GM23338 (cell line): Measurements from ENCODE around the gene SV2A.

ENCODE experiments used
- CTCF ChIP-seq, 2 experiments: fragments of 200-600 bp in 1 of 2; sonication (generic) in 1 of 2; conservative IDR thresholded peaks; 2 replicates each; pipeline versions ENCODE4 v1.5.1 to v1.6.1; 2016 to 2017; ENCODE audit warnings: antibody characterized with exemption in 2 of 2, low read depth in 2 of 2, mild to moderate bottlenecking in 2 of 2, moderate library complexity in 1 of 2
- ETS1 ChIP-seq: IDR thresholded peaks from 2 replicates; pipeline ENCODE4 v1.6.1; 2016; ENCODE audit warnings: antibody characterized with exemption
- EZH2 ChIP-seq: fragments of 200-600 bp; sonication (generic); IDR thresholded peaks from one replicate; pipeline ENCODE4 v1.8.0; 2017; ENCODE audit warnings: antibody characterized with exemption, mild to moderate bottlenecking, low read depth; ENCODE audit not compliant: unreplicated experiment
- EZH2phosphoT487 ChIP-seq: fragments of 200-600 bp; sonication (generic); IDR thresholded peaks from one replicate; pipeline ENCODE4 v1.8.1; 2018; ENCODE audit warnings: antibody characterized with exemption; ENCODE audit not compliant: unreplicated experiment
- POLR2AphosphoS5 ChIP-seq: IDR thresholded peaks from 2 replicates; pipeline ENCODE4 v1.6.1; 2016; ENCODE audit warnings: antibody characterized with exemption, low read depth

GRCh38 chr1:149942885-149943284 is 25.2 kb upstream of the SV2A start:
- TF ChIP-seq CTCF (conservative IDR thresholded peaks at IDR 0.05; ENCODE audit: low read depth in 2 of 2): no peak
- TF ChIP-seq EZH2: no peak
- TF ChIP-seq EZH2phosphoT487: no peak
- no peak for TF ChIP-seq POLR2AphosphoS5
- no peak for TF ChIP-seq ETS1
